Stomach (tissue), 4 donors: ENCODE data around the gene SIGLEC14.

Experiments
- CTCF ChIP-seq, 7 experiments: fragments of 450-650 bp in 4 of 7; fragments of 200-600 bp in 3 of 7; sonication (generic) in 3 of 7; IDR thresholded peaks; one replicate each; pipeline ENCODE4 v1.5.1; 2016 to 2019; ENCODE audit warnings: antibody characterized with exemption in 7 of 7, control low read depth in 2 of 7, mild to moderate bottlenecking in 1 of 7
- EP300 ChIP-seq: sonication (generic); formaldehyde crosslinking; IDR thresholded peaks from one replicate; pipeline ENCODE4 v1.6.1; 2017; ENCODE audit warnings: antibody characterized with exemption
- POLR2A ChIP-seq, 4 donors: fragments of 450-650 bp; IDR thresholded peaks; one replicate each; pipeline ENCODE4 v1.6.1; 2016; ENCODE audit warnings: antibody characterized with exemption in 4 of 4, control low read depth in 2 of 4, mild to moderate bottlenecking in 1 of 4, moderate library complexity in 1 of 4
- POLR2AphosphoS5 ChIP-seq, 3 donors: sonication (generic); formaldehyde crosslinking; IDR thresholded peaks; one replicate each; pipeline ENCODE4 v1.6.1; 2016; ENCODE audit warnings: antibody characterized with exemption in 3 of 3

GRCh38 chr19:51664131-51664530, 17.5 kb upstream of the SIGLEC14 start:
- TF ChIP-seq CTCF (IDR thresholded peaks at IDR 0.05) (no peak), POLR2AphosphoS5 (IDR thresholded peaks at IDR 0.05) (no peak), EP300 (no peak), POLR2A (IDR thresholded peaks at IDR 0.05) (no peak)
